OCI-LY3 (cell line): ENCODE measurements around the gene ITGA11.

ENCODE experiments used
- EZH2phosphoT487 ChIP-seq: fragments of 200-600 bp; shearing (Covaris generic); IDR thresholded peaks from 2 replicates; pipeline ENCODE4 v1.6.1; 2018; ENCODE audit warnings: antibody characterized with exemption, mixed run types, low read depth
- TF ChIP-seq, protein P1 (sequence below): fragments of 200-600, 300-600 bp; sonication (generic); IDR thresholded peaks from 2 replicates; pipeline ENCODE4 v1.5.1; 2014; ENCODE audit warnings: antibody characterized with exemption, low read length, low read depth

- TF ChIP-seq, protein P1, sequence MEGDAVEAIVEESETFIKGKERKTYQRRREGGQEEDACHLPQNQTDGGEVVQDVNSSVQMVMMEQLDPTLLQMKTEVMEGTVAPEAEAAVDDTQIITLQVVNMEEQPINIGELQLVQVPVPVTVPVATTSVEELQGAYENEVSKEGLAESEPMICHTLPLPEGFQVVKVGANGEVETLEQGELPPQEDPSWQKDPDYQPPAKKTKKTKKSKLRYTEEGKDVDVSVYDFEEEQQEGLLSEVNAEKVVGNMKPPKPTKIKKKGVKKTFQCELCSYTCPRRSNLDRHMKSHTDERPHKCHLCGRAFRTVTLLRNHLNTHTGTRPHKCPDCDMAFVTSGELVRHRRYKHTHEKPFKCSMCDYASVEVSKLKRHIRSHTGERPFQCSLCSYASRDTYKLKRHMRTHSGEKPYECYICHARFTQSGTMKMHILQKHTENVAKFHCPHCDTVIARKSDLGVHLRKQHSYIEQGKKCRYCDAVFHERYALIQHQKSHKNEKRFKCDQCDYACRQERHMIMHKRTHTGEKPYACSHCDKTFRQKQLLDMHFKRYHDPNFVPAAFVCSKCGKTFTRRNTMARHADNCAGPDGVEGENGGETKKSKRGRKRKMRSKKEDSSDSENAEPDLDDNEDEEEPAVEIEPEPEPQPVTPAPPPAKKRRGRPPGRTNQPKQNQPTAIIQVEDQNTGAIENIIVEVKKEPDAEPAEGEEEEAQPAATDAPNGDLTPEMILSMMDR: no peak
- no peak for TF ChIP-seq EZH2phosphoT487
Measured at GRCh38 chr15:68315495-68316031, 116.4 kb downstream of the ITGA11 start.
